HG03342 (cell line): ENCODE results near the gene KLB.
A peak's percentile ranks its signal among the peaks of the same experiment; 100 is the strongest.

Experiments used
- ATAC-seq: cut with Tn5 transposase; IDR thresholded peaks from one replicate; pipeline ENCODE4 v1.9.1; 2021; ENCODE audit warnings: mild to moderate bottlenecking, moderate library complexity; ENCODE audit not compliant: unreplicated experiment

The KLB gene

GRCh38 chr4:39458505-39459300 lies 52.0 kb downstream of the KLB start, which contains the start of the genes LIAS and RPL9:
Gene LIAS (plus strand): TSS chr4:39459056. CDS start chr4:39459118, 62 bp downstream.
Gene RPL9 (minus strand): TSS chr4:39458922. CDS start chr4:39458439, 483 bp downstream.
- ATAC-seq: peak; percentile 81

DNA sequence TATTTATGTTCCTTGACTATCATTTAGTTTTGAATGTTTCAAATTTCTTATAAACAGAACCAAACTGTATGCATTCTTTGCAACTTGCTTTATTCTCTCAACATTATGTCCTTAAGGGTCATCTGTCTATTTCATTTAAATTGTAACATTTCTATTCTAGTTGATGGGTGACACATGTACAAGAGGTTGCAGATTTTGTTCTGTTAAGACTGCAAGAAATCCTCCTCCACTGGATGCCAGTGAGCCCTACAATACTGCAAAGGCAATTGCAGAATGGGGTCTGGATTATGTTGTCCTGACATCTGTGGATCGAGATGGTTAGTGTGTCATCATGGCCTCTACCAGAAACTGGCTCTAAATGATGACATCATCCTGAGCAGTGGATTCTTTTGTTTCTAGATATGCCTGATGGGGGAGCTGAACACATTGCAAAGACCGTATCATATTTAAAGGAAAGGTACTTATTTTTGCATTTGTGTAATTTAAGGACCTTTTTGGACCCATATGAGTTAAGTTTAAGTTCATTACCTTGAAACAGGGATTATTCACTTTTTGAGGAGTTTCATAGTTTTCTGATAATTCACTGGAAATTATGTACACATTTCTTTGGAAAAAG lies 58.3 kb downstream of the KLB start:
- no peak for ATAC-seq

GRCh38 chr4:39466747-39467146 lies 60.0 kb downstream of the KLB start:
- no peak for ATAC-seq

DNA sequence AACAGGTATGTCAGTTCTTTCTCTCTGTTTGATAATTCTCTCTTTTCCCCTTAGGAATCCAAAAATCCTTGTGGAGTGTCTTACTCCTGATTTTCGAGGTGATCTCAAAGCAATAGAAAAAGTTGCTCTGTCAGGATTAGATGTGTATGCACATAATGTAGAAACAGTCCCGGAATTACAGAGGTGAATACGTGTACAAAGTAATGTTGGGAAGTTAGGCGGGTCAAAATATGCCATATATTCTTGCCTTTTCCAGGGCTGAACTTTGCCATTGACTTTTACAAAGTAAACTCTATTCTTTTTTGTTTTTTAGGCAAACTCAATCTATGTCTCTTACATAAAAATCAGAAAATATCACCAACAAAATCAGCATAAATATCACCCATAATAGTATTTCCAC lies 60.7 kb downstream of the KLB start:
- no peak for ATAC-seq

DNA sequence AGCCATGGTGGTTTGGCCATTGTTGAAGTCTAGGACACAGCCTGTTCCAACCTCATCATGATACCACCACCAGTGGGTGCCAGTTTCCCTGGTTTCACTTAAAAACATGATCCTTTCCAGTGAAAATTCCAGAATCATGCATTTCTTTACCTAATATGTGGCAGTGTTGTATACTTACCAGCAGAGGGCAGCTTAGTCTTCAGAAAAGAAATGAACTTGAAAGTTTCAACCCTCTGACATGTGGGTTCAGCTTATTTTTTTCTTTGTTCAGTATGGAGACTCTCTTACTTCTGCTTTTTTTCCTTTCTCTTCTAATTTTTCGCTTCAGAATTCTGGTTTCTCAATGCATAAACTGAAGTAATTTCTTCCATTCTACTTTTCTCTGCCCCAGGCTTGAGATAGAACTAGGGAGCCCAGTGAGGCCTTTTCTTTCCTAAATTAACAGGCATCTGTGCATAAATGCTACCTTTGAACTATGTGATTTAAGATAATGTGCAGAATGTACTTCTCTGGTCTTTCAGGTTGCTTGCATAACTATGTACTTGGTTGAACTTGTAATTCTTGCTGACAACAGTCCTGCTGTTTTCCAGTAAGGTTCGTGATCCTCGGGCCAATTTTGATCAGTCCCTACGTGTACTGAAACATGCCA lies 62.8 kb downstream of the KLB start:
- ATAC-seq: peak; percentile 71

- no peak for ATAC-seq
Observed at GRCh38 chr4:39470402-39470801, 63.7 kb downstream of the KLB start.

GRCh38 chr4:39472396-39472795 lies 65.7 kb downstream of the KLB start:
- no peak for ATAC-seq

- ATAC-seq: no peak
Observed at GRCh38 chr4:39476187-39476895, 69.6 kb downstream of the KLB start.

DNA sequence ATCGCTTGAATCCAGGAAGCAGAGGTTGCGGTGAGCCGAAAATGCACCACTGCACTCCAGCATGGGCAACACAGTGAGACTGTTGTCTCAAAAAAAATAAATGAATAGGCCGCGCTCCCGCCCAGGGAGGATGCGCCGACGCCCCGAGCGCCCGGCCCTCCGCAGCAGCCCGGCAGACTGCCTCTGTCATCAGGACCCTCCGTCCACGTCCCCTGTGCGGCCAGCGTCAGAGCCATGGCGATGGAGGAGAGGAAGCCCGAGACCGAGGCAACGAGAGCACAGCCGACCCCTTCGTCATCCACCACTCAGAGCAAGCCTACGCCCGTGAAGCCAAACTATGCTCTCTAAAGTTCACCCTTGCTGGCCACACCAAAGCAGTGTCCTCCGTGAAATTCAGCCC lies 73.5 kb downstream of the KLB start:
- no peak for ATAC-seq

GRCh38 chr4:39480902-39481695 lies 74.4 kb downstream of the KLB start:
- no peak for ATAC-seq

- no peak for ATAC-seq
Observed at GRCh38 chr4:39484582-39485272, 78.0 kb downstream of the KLB start.

DNA sequence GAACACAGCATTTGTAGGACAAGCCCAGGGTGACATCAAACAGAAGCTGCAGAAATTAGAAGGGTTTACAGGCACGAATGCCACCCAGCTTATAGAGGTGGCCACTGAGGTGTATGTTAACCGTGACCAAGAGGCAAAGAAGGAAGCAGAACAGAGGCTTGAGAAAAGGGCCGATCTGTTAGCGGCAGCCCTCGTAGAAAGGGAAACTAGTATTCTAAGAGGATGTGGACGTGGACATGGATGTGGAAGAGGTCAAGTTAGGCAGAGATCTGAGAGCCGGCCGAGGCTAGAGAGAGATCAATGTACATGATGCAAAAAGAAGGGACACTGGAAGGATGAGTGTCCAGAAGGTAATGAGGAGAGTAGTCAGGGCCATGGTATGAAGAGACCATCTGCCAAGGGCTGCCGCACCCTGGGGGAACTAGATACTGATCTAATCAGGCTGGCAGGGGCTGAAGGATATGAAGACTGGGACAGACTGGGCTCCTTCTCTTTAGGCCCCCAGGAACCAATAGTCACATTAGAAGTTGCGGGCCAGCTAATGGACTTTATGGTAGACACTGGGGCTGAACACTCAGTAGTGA lies 79.6 kb downstream of the KLB start:
- no peak for ATAC-seq

DNA sequence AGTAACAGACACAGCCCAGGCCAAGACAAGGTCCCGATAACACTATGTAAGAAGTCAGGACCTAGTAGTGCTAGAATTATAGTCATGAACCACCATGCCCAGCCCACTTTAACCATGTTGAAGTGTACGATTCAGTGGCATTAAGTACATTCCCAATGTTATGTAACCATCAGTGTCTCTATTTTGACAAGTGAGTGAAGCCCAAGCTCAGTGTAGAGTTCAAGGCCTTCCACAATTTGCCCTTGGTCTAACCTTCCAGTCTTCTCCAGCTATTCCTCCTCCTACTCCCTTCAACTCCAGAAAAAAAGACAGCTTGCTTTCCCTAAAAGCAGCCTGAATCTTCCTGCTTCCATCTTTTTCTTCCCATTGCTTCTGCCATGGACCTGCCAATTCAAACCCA lies 83.6 kb downstream of the KLB start:
- no peak for ATAC-seq

GRCh38 chr4:39494354-39494753 lies 87.6 kb downstream of the KLB start:
- ATAC-seq: no peak

GRCh38 chr4:39495446-39496213 lies 88.9 kb downstream of the KLB start:
- no peak for ATAC-seq

DNA sequence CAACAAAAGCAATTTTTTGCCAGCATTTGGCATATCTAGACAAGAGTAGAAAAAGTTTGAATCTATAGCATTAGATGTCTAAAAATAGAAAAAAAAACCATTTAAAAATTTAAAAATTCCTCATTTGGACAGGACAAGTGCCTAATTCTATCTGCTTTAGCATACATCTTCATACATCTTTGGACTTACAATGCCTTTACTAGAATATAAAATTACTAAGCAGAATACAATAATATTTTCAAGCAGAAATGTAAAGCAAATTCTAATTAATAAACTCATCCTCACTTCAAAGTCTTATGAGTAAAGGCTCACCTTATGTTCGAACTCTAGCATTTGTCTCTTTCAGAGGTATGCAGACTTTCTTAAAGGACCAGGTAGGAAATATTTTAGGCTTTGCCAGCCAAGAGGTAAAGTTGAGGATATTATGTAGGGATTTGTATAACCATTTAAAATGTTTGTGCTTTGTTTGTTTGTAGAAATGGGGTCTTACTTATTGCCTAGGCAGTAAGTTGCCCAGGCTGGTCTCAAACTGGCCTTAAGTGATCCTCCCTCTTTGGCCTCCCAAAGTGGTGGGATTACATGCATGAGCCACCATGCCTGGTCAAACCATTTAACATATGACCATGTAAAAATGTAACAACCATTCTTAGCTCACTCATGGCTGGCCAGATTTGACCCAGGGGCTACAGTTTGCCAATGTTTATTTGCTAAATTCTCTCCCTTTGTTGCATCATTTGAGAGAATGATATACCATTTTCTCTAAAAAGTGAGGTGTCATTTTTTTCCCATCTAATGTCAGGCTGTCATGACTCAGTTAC lies 91.4 kb downstream of the KLB start:
- no peak for ATAC-seq

- ATAC-seq: no peak
Observed at GRCh38 chr4:39498727-39499020, 91.9 kb downstream of the KLB start.
